SH-SY5Y (cell line): Measurements from ENCODE around the gene B4GALT5.

Experiments used
- GATA2 ChIP-seq: IDR thresholded peaks from 2 replicates; pipeline ENCODE4 v1.6.1; 2011; ENCODE audit warnings: mild to moderate bottlenecking, low read depth, low read length
- GATA3 ChIP-seq: IDR thresholded peaks from 2 replicates; pipeline ENCODE4 v1.6.1; 2011; ENCODE audit warnings: low read depth, mild to moderate bottlenecking, low read length, moderate library complexity

DNA sequence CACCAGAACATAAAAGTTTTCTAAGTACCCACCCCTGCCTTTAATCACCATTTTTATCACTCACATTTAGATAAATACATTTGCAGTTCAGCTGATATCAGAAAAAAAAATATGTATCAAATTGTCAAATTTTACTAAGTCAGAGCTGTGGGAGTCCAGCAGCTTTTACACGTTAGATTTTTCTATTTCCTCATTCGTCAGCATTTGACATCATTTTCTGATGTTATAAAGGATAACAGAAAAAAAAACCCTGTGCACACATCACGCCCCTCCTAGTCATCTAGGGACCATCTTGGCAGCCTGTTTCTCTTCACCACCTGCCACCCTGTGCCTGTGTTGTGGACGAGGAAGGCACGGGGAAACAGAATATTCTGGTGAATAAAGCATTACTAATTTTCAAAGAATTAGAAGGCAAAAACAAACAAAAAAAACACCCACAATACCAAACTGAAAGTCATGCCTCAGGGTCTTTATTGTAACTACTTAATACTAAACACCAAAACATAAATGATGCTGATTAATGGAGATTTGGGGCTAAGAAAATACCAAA is 12.4 kb downstream of the B4GALT5 start:
- TF ChIP-seq GATA2 (peak; percentile 54), GATA3 (no peak)
